A673 (cell line): ENCODE measurements around the gene C1orf159. TPM values are rescaled to one million over a fixed set of nuclear protein-coding genes. Genes with fewer than 3 reads are reported as not detected.

Source experiments
- BruUV-seq: library from RNA; stranded (reverse); fragments of 400-500 nt; replicated peaks from 2 replicates; lab custom pipeline; 2021; lab: Mats Ljungman, UMichigan
- CTCF ChIA-PET: fragments of 300-600 bp; sonication (Branson Sonifier 250); formaldehyde crosslinking; loops from one replicate; lab custom pipeline; 2022; ENCODE audit warnings: antibody characterized with exemption; lab: Charles Lee
- POLR2A ChIA-PET: fragments of 300-600 bp; sonication (Branson Sonifier 250); formaldehyde crosslinking; loops from one replicate; lab custom pipeline; 2022; ENCODE audit warnings: antibody characterized with exemption; ENCODE audit not compliant: low non-redundant PET; lab: Charles Lee
- DNase-seq: peaks from one replicate; pipeline ENCODE4 v3.0.0-alpha.2; 2015; ENCODE audit warnings: low spot score
- H3K27ac ChIP-seq: fragments of 200-600 bp; sonication (generic); 2 replicates; pipeline ENCODE4 v1.5.1; 2016; ENCODE audit warnings: mixed run types, low read depth, mild to moderate bottlenecking, mixed read lengths, antibody characterized with exemption, low read length; ENCODE audit not compliant: poor library complexity, severe bottlenecking
- H3K27me3 ChIP-seq: fragments of 200-600 bp; sonication (generic); replicated peaks from 2 replicates; pipeline ENCODE4 v1.6.1; 2017; ENCODE audit warnings: mixed run types, low read depth, mild to moderate bottlenecking, mixed read lengths, antibody characterized with exemption, low read length; ENCODE audit not compliant: insufficient read depth, poor library complexity
- H3K36me3 ChIP-seq: fragments of 200-600 bp; sonication (generic); 2 replicates; pipeline ENCODE4 v1.6.1; 2016; ENCODE audit warnings: mixed run types, mild to moderate bottlenecking, mixed read lengths, antibody characterized with exemption, low read length; ENCODE audit not compliant: insufficient read depth, poor library complexity, severe bottlenecking
- H3K4me1 ChIP-seq: fragments of 200-600 bp; sonication (generic); 2 replicates; pipeline ENCODE4 v1.6.1; 2017; ENCODE audit warnings: mixed run types, mild to moderate bottlenecking, mixed read lengths, antibody characterized with exemption, low read length; ENCODE audit not compliant: insufficient read depth, poor library complexity, severe bottlenecking
- H3K4me3 ChIP-seq: fragments of 200-600 bp; sonication (generic); 2 replicates; pipeline ENCODE4 v1.5.1; 2016; ENCODE audit warnings: low read depth, mixed run types, mild to moderate bottlenecking, mixed read lengths, low read length; ENCODE audit not compliant: poor library complexity, severe bottlenecking
- H3K9me3 ChIP-seq: fragments of 200-600 bp; sonication (generic); 2 replicates; pipeline ENCODE4 v1.6.1; 2016; ENCODE audit warnings: mixed run types, low read depth, mild to moderate bottlenecking, mixed read lengths, antibody characterized with exemption, low read length; ENCODE audit not compliant: poor library complexity, severe bottlenecking
- EZH2 ChIP-seq: fragments of 200-600 bp; sonication (generic); IDR thresholded peaks from 2 replicates; pipeline ENCODE4 v1.6.1; 2017; ENCODE audit warnings: borderline replicate concordance, low read depth, mild to moderate bottlenecking, mixed read lengths, antibody characterized with exemption, low read length; ENCODE audit not compliant: poor library complexity, severe bottlenecking
- intact Hi-C: fragments of 100-400 bp; cut with micrococcal nuclease; formaldehyde crosslinking; loops from one replicate; pipeline ENCODE4 v1.10.0; 2022; ENCODE audit not compliant: unreplicated experiment
- total RNA-seq: library from RNA; stranded (reverse); gene quantifications from 2 replicates; pipeline ENCODE4 v1.2.3, GENCODE V29; 2021
- TF ChIP-seq, protein P1 (sequence below): fragments of 300-800, 200-600 bp; sonication (generic); conservative IDR thresholded peaks from 2 replicates; pipeline ENCODE4 v1.5.1; 2017; ENCODE audit warnings: low read depth, mild to moderate bottlenecking, antibody characterized with exemption, low read length, moderate library complexity, mixed read lengths

C1orf159 gene
- total RNA-seq, 1 experiment from 2014 or later, result 26.8 TPM

DNA sequence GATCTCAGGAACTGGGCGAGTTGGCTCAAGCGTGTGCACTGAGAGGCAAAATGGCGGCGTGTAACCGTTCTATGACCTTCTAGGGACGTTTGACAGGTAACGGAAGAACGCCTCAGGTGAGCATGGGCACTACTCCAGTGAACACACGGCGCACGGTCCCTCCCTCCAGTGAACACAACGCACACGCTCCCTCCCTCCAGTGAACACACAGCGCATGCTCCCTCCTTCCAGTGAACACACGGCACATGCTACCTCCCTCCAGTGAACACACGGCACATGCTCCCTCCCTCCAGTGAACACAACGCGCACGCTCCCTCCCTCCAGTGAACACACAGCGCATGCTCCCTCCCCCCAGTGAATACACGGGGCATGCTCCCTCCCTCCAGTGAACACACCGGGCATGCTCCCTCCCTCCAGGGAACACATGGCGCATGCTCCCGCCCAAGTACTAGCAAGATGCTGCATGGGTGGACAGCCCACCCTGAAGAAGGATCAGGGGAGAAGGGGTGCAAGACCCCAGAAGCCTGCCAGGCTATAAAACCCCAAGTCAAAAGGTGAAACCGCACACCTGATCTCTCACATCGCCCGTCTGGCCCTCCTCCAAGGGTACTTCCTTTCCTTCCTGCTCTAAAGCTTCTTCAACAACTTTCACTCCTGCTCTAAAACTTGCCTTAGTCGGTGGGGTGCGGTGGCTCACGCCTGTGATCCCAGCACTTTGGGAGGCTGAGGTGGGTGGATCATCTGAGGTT is 3.5 kb downstream of the C1orf159 start:
- Histone ChIP-seq H3K27ac (no peak overlapping the region), H3K4me1 (no peaks in the 10 kb centered on the region), H3K4me3 (no peak overlapping the region), H3K27me3 (no peaks in the 10 kb centered on the region), H3K36me3 (peaks cover 10% of the 10 kb centered on the region), H3K9me3 (no peaks in the 10 kb centered on the region)
- no peak for DNase-seq
- POLR2A ChIA-PET, result no interaction called here
- TF ChIP-seq, protein P1, sequence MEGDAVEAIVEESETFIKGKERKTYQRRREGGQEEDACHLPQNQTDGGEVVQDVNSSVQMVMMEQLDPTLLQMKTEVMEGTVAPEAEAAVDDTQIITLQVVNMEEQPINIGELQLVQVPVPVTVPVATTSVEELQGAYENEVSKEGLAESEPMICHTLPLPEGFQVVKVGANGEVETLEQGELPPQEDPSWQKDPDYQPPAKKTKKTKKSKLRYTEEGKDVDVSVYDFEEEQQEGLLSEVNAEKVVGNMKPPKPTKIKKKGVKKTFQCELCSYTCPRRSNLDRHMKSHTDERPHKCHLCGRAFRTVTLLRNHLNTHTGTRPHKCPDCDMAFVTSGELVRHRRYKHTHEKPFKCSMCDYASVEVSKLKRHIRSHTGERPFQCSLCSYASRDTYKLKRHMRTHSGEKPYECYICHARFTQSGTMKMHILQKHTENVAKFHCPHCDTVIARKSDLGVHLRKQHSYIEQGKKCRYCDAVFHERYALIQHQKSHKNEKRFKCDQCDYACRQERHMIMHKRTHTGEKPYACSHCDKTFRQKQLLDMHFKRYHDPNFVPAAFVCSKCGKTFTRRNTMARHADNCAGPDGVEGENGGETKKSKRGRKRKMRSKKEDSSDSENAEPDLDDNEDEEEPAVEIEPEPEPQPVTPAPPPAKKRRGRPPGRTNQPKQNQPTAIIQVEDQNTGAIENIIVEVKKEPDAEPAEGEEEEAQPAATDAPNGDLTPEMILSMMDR, result no peak
- no peak for TF ChIP-seq EZH2
- CTCF ChIA-PET, result no interaction called here
- intact Hi-C loops, result loop anchor here (10.0 kb wide), 2 partner anchors 78 to 262 kb away; partner anchors contain the start of gene AURKAIP1
- BruUV-seq, result no TSS peak

DNA sequence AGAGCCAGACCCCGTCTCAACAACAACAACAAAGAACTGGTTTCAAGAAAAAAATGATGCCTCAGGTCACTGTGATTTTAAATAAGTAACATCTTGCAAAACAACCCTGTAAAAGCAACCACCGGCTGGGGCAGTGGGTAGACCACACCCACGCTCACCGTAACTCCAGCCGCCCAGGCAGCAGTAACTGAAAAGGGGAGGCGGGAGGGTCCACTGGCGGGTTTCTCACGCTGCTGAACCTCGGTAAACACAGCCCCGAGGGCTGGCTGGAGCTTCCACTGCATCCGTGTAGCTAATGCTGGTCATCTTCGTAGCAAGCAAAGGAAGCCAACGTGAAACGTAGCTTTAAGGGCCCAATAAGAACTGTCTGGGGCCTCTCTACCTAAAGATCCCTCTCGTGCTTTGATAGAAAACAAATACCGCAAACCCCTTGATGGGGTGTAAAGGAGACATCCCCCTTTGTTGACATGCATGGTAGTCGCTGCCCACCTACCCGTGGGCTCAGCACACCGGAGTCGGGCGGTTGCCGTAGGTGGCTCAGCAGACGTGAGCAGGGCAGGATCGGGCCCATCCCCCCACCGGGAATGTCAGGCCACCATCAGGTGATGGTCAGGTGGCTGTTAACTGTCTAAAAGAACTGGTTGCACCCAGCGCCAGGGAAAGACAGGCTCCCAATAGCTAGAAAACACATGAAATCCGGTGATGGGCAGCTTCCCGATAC is 4.2 kb downstream of the C1orf159 start:
- H3K9me3 ChIP-seq, result no peaks in the 10 kb centered on the region
- CTCF ChIA-PET, result no interaction called here
- no peak overlapping the region for H3K27ac ChIP-seq
- no TSS peak for BruUV-seq
- TF ChIP-seq, protein P1, result no peak
- TF ChIP-seq EZH2, result no peak
- DNase-seq, result no peak
- no peaks in the 10 kb centered on the region for H3K4me1 ChIP-seq
- no peak overlapping the region for H3K4me3 ChIP-seq
- peaks cover 10% of the 10 kb centered on the region for H3K36me3 ChIP-seq
- POLR2A ChIA-PET, result interaction anchor here (0.6 kb wide), 1 partner anchor 119 kb away, joined by 6 read pairs; no protein-coding TSS in a partner anchor
- intact Hi-C loops, result loop anchor here (10.0 kb wide), 2 partner anchors 77 to 263 kb away; partner anchors contain the start of gene AURKAIP1
- no peaks in the 10 kb centered on the region for H3K27me3 ChIP-seq

DNA sequence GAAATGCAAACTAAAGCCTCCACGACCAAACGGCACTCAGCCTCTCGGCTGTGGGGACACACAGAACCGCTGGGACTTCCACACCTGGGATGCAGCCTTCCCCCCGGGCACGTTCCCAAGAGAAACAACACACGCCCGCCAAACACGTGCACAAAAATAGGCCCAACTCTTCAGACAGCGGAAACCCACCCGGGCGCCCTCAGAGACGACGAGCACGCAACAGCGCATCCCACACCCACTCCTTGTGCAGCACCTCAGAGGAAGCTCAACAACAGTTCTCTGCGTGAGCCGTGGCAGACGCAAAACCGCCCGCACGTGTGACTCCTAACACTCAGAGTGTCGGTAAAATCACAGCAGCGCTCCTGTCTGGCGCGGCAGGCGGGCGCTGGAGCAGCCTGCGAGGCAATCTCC is 5.3 kb downstream of the C1orf159 start:
- CTCF ChIA-PET, result no interaction called here
- intact Hi-C loops, result loop anchor here (10.0 kb wide), 2 partner anchors 76 to 264 kb away; partner anchors contain the start of gene AURKAIP1
- no TSS peak for BruUV-seq
- Histone ChIP-seq H3K4me3 (no peak overlapping the region), H3K36me3 (peaks cover 10% of the 10 kb centered on the region), H3K27me3 (no peaks in the 10 kb centered on the region), H3K27ac (no peak overlapping the region), H3K4me1 (no peaks in the 10 kb centered on the region), H3K9me3 (no peaks in the 10 kb centered on the region)
- POLR2A ChIA-PET, result no interaction called here
- TF ChIP-seq EZH2, result no peak
- TF ChIP-seq, protein P1, result no peak
- no peak for DNase-seq
